Measurements from ENCODE around the gene DUSP9. TPM values are rescaled to one million over a fixed set of nuclear protein-coding genes. Genes with fewer than 3 reads are reported as not detected.
A peak's percentile ranks its signal among the peaks of the same experiment; 100 is the strongest.

DUSP9 gene
- total RNA-seq, 8 experiments from 2014 or later: 0.43 to 2.1 (median 0.77) TPM; not detected in 1

DNA sequence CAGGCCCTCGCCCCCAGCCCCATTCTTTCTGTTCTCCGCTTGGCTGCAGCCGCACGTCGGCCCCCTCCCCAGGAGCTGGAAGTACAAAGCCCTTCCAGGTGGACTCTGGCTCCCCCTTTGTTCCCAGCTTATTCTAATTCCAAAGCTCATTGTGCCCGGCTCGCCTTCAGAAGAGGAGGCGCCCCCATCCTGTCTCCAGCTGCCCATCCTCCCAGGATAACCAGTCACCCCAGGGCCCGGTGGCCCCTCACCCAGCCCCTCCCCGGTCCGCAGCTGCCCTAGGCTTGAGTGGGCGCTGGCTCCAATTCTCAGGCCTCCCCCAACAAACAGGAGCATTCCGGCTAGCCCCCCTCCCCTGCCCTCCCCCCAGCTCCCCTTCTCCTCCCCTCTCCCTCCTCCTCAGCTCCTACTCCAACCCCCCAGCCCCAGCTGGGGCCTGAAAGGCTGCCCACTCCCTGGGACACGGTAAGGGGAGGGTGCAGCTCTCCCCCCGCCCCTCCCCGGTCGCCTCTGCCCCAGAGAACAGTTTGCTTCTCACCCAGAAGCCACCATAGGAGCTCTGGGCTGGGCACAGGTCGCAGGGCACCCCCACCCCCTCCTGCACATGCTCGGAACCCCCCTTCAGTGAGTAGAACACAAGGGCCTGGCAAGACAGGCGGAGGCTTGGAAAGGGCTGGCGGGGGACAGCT lies 37.6 kb downstream of the DUSP9 start:
- WGBS, 10 experiments: 0% methylated on average over 1 of the region's 21 CpGs; no CpG with 5 or more reads in 9 of the 10 experiments
- in situ Hi-C loops (cut with MboI; ENCODE audit: low pct_unique_long_range_greater_than_20kb in 2 of 9, low sequenced_read_pairs in 9 of 9, unreplicated experiment in 9 of 9): no loop called here
- H3K4me3 ChIP-seq: peak overlapping the region in 4 of 5 donors; percentile 10 to 71 (median 42)
- peak in 5 of 8 experiments; percentile 1 to 30 (median 17) for ATAC-seq (replicated peaks in 6 of 8)
- peaks cover 28 to 32% of the 10 kb centered on the region in 2 donors for H3K4me1 ChIP-seq (replicated peaks in 1 of 2)
- H3K27ac ChIP-seq: peak overlapping the region; percentile 92 to 97

DNA sequence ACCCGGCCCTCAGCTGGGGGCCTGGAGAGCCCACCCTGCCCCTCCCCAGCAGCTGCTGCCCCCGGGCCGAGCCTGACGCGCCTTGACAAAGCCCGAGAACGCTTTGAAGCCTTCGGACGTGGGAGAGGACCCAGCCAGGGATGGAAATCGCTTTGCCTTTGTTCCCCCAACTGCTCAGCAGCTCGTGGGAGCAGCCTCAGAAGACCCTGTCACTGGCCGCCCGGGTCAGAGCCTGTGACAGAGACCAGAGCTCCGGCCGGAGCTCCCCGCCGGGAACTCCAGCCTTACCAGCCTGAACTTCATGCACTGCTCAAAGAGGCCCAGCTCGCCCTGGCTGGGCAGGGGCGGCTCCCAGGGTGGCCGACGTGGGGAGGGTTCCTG lies 38.1 kb downstream of the DUSP9 start:
- Histone ChIP-seq H3K4me1 (replicated peaks in 1 of 2) (peaks cover 29 to 34% of the 10 kb centered on the region in 2 donors), H3K4me3 (peak overlapping the region in 4 of 5 donors; percentile 10 to 71 (median 42)), H3K27ac (peak overlapping the region; percentile 92 to 97)
- in situ Hi-C loops (cut with MboI; ENCODE audit: low pct_unique_long_range_greater_than_20kb in 2 of 9, low sequenced_read_pairs in 9 of 9, unreplicated experiment in 9 of 9): no loop called here
- ATAC-seq (replicated peaks in 6 of 8): peak in 1 of 8 experiments; percentile 0
- WGBS, 10 experiments: 7% methylated on average over 3 of the region's 21 CpGs; no CpG with 5 or more reads in 9 of the 10 experiments

DNA sequence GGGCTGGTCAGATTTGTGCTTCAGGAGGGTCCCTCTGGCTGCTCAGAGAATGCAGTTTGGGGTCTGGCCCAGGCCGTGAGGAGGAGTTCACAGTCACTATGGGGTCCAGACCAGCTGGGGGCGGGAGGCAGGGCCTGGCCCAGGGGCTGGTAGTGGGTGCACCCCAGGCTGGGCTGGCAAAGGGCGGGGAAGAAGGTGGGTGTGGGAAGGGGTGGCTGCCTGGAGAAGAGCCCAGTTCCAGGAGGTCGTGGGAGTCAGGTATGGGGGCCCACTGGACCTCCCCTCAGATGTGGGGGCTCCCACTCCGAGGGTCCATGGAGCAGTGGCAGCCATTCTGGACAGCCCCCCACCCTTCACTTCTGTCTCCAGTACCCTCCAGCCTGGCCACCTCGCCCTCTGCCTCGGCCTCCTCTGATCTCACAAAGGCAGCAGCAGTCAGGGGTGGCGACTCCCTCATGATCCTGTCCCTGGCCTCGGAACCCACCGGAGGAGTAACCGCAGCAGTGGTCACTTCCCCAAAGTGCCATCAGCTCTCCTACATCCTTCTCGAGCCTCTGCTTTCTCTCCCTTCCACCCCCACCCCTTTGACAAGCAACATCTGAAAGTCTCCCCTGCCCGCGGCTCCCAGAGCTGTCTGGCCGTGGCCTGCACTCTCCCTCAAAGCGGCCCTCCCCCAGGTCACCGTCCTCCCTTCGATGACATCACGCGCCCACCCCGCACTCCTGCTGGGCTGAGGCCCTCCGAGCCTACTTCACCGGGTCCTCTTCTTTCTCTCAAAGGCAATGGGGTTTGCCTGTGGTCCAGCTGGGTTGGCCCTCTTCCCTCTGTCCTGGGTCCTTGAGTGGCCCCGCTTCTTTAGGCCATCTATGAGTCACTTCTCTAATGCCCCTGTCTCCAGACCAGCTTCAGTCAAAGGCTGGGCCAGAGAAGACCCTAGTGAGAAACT lies 39.0 kb downstream of the DUSP9 start:
- Histone ChIP-seq H3K4me1 (replicated peaks in 1 of 2) (peaks cover 32 to 40% of the 10 kb centered on the region in 2 donors), H3K27ac (peak overlapping the region; percentile 92 to 97), H3K4me3 (peak overlapping the region in 4 of 5 donors; percentile 14 to 71 (median 42))
- WGBS, 10 experiments: 49% methylated on average over 4 of the region's 24 CpGs; no CpG with 5 or more reads in 9 of the 10 experiments
- ATAC-seq (replicated peaks in 6 of 8): peak in 5 of 8 experiments; percentile 33 to 54 (median 53)
- in situ Hi-C loops (cut with MboI; ENCODE audit: low pct_unique_long_range_greater_than_20kb in 2 of 9, low sequenced_read_pairs in 9 of 9, unreplicated experiment in 9 of 9): no loop called here

DNA sequence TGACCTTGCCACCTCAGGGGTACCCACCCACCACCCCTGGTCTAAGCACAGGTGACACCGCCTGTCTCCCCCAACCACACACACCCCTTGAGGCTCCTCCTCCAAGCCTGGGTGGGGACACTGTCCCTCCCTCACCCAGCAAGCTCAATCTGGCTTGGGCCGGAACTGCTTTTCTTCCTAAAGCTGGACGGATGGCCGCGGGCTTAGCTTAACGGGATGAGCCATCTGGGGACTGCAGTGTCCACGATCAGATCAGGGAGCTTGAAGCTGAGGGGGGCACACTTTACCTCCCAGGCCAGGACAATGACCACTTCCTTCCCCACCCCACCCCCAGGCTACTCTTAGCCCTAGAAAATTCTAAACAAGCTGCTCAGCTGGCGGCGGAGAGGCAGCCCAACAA lies 39.7 kb downstream of the DUSP9 start:
- peak overlapping the region; percentile 92 to 97 for H3K27ac ChIP-seq
- peak overlapping the region in 3 of 5 donors; percentile 8 to 71 (median 68) for H3K4me3 ChIP-seq
- in situ Hi-C loops (cut with MboI; ENCODE audit: low pct_unique_long_range_greater_than_20kb in 2 of 9, low sequenced_read_pairs in 9 of 9, unreplicated experiment in 9 of 9): no loop called here

DNA sequence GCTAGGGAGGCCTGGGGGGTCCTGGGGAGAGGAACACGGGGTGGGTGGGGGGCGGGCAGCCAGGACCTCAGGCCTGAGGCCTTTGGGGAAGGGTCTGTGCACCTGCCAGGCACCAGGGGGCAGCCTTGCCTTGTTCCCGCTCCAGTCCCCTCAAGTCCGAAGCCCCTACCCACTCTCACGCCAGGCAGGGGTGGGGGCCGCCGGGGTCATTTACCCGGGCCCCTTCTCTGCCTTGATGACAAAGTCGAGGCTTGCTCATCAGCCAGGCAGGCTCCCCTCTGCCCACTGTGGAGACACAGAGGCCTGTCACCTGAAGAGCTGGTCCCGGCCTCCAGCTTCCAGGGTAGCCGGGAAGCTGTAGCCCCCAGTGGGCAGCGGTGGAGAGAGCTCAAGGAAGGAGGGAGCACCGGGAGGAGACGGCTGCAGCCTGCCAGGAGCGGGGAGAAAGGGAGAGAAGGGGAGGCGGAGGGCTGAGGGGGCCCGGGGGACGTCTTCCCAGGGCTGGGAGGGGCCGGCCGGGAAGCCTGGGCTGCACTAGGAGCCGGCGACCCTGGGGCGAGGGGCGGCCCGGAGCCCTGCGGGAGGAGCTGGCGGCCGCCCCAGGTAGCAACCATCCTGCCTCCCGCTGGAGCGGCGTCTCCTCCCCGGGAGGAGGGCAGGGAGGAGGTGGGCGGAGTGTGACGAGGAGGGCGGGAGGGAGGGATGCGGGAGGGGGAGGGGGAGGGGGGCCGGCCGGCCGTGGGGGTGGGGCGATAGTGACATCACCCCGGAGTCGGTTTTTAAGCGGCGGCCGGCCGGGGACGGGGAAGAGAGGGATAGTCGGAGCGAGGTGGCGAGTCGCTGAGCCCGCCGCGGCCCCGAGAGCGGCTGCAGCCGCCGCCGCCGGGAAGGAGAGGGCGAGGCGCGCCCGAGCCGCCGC lies 40.4 kb downstream of the DUSP9 start, which contains the start of gene SLC6A8:
Gene SLC6A8 (plus strand): TSS at position 806 of the 919 bp plus-strand sequence. CDS start 649 bp downstream, outside the sequence.
- peaks cover 32 to 40% of the 10 kb centered on the region in 2 donors for H3K4me1 ChIP-seq (replicated peaks in 1 of 2)
- in situ Hi-C loops (cut with MboI; ENCODE audit: low pct_unique_long_range_greater_than_20kb in 2 of 9, low sequenced_read_pairs in 9 of 9, unreplicated experiment in 9 of 9): no loop called here
- peak within 1 kb of the TSS; percentile 49 to 71 (median 65) for H3K4me3 ChIP-seq
- peak within 1 kb of the TSS; percentile 92 to 97 for H3K27ac ChIP-seq
- 0% methylated on average over 1 of the region's 66 CpGs; no CpG with 5 or more reads in 9 of the 10 experiments for WGBS, 10 experiments
- peak; percentile 33 to 66 (median 38) for ATAC-seq (replicated peaks in 6 of 8)

More for the DNA sequence above, 39.7 kb downstream of the DUSP9 start:
- peak in 6 of 8 experiments; percentile 18 to 51 (median 43) for ATAC-seq (replicated peaks in 6 of 8)
- WGBS, 10 experiments: no CpG with 5 or more reads among the region's 9 CpGs
- H3K4me1 ChIP-seq (replicated peaks in 1 of 2): peaks cover 32 to 40% of the 10 kb centered on the region in 2 donors

DNA sequence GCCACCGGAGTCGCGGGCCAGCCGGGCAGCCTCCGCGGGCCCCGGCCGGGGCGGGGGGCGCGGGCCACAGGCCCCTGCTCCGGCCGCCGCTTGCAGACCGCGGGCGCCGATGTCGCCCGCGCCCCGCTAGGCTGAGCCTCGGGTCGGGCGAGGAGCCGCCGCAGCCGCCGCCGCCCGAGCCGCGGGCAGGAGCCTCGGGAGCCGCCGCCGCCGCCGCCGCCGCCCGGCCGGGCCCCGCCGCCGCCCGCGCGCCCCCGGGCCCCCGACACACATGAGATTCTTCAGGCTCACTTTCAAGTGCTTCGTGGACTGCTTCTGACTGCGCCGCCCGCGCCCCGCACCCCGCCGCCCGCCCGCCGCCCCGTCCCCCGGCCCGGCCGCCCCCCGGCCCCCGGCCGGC lies 41.1 kb downstream of the DUSP9 start:
- in situ Hi-C loops (cut with MboI; ENCODE audit: low pct_unique_long_range_greater_than_20kb in 2 of 9, low sequenced_read_pairs in 9 of 9, unreplicated experiment in 9 of 9): no loop called here
- H3K4me3 ChIP-seq: peak overlapping the region; percentile 38 to 71 (median 65)
- WGBS, 10 experiments: no CpG with 5 or more reads among the region's 69 CpGs
- ATAC-seq (replicated peaks in 6 of 8): peak in 3 of 8 experiments; percentile 3 to 4 (median 4)
- peaks cover 32 to 40% of the 10 kb centered on the region in 2 donors for H3K4me1 ChIP-seq (replicated peaks in 1 of 2)
- peak overlapping the region; percentile 71 to 77 for H3K27ac ChIP-seq

DNA sequence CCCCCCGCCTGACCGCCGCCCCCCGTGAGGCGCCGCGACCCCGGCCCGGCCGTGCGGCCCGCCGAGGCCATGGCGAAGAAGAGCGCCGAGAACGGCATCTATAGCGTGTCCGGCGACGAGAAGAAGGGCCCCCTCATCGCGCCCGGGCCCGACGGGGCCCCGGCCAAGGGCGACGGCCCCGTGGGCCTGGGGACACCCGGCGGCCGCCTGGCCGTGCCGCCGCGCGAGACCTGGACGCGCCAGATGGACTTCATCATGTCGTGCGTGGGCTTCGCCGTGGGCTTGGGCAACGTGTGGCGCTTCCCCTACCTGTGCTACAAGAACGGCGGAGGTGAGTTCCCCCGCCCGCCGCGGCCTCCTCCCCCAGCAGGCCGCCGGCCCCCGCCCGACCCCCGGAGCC lies 41.5 kb downstream of the DUSP9 start:
- no peak for ATAC-seq (replicated peaks in 6 of 8)
- peak overlapping the region; percentile 78 to 79 for H3K27ac ChIP-seq
- peaks cover 31 to 40% of the 10 kb centered on the region in 2 donors for H3K4me1 ChIP-seq (replicated peaks in 1 of 2)
- WGBS, 10 experiments: no CpG with 5 or more reads among the region's 57 CpGs
- H3K4me3 ChIP-seq: peak overlapping the region; percentile 49 to 71 (median 65)
- in situ Hi-C loops (cut with MboI; ENCODE audit: low pct_unique_long_range_greater_than_20kb in 2 of 9, low sequenced_read_pairs in 9 of 9, unreplicated experiment in 9 of 9): no loop called here

DNA sequence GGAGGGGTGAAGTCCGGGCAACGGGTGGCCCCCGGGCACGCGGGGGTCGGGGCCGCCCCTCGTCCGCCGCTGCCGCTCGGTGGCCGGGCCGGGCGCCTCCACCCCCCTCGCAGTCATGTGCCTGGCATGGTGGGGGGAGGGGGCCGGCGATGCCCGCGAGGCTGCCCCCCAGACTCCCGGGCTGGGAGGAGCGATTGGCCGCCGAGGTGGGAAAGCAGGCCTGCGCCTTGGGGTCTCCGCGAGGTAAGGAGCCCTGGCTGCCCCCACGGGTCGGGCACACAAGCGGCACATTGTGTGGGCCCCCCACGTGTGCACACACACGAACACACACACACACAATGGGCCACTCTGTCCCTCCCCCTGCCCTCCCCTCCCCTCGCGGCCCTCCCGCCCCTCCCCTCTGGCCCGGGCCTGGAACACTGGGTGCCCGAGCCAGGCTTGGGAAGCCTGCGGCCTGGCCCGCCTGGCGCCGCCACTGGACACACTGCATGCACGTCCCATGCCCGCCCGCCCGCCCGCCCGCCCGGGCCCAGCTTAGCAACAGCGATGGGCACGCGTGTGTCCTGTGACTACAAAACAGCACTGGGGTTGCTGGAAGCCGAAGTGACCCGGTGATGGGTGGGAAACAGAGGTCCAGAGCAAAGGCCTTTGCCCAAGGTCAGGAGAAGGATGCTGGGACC lies 42.0 kb downstream of the DUSP9 start:
- in situ Hi-C loops (cut with MboI; ENCODE audit: low pct_unique_long_range_greater_than_20kb in 2 of 9, low sequenced_read_pairs in 9 of 9, unreplicated experiment in 9 of 9): no loop called here
- peak overlapping the region; percentile 78 to 79 for H3K27ac ChIP-seq
- WGBS, 10 experiments: 20% methylated on average over 3 of the region's 53 CpGs; no CpG with 5 or more reads in 9 of the 10 experiments
- H3K4me3 ChIP-seq: peak overlapping the region; percentile 49 to 71 (median 65)
- peak; percentile 3 to 36 (median 5) for ATAC-seq (replicated peaks in 6 of 8)
- peaks cover 26 to 37% of the 10 kb centered on the region in 2 donors for H3K4me1 ChIP-seq (replicated peaks in 1 of 2)

DNA sequence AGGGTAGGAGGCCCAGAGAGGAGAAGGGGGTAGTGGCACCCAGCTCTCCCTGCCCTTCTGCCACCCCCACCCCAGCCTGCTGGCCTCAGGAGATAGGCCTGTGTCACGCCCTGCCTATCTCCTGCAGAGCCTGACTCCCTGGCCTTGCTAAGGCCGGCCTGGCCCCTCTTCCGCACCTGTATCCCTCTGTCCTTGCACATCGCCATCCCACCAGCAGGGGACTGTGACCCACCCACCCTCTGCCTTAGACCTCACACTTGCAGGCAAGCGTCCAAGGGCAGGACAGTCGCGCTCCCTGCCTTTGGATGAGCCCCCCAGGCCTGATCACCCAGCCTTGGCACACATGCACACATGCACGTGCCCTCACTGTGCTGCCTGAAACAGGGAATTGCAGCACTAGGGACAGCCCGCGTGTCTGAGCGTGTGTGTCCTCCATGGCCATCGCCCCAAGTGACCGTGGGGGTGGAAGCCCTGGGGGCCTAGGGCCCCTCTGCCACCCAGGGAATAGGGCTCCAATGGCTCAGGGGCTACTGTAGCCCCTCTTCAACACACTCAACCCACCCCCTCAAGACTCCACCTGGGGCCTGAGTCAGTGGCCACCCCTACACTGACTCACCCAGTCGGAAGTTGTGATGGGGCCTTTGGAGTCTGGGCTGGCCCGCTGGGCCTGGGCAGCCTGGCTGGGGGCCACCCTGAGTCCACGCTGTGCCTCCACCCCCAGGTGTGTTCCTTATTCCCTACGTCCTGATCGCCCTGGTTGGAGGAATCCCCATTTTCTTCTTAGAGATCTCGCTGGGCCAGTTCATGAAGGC lies 42.9 kb downstream of the DUSP9 start:
- Histone ChIP-seq H3K4me1 (replicated peaks in 1 of 2) (peaks cover 21 to 29% of the 10 kb centered on the region in 2 donors), H3K4me3 (peak overlapping the region; percentile 49 to 71 (median 65)), H3K27ac (no peak overlapping the region)
- ATAC-seq (replicated peaks in 6 of 8): peak in 7 of 8 experiments; percentile 1 to 5 (median 2)
- in situ Hi-C loops (cut with MboI; ENCODE audit: low pct_unique_long_range_greater_than_20kb in 2 of 9, low sequenced_read_pairs in 9 of 9, unreplicated experiment in 9 of 9): no loop called here
- WGBS, 10 experiments: 80% methylated on average over 1 of the region's 19 CpGs; no CpG with 5 or more reads in 9 of the 10 experiments

DNA sequence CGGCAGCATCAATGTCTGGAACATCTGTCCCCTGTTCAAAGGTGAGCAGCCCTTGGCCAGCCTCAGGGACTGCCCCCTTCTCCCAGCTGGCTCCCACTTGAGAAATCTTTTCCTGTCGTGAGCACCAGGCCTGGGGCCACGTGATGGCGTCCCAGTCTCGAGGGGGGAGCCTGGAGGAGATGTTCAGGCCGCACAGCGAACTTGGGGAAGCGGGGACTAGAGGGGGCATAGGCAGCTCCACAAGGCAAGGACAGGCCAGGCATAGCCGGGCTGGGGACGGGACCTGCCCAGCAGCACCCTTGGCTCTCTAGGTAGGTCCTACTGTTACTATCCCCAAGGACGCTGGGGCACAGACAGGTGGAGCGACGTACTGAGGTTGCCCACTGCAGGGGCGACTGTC lies 43.5 kb downstream of the DUSP9 start:
- Histone ChIP-seq H3K4me1 (replicated peaks in 1 of 2) (peaks cover 16 to 23% of the 10 kb centered on the region in 2 donors), H3K4me3 (peak overlapping the region in 4 of 5 donors; percentile 49 to 71 (median 64)), H3K27ac (no peak overlapping the region)
- in situ Hi-C loops (cut with MboI; ENCODE audit: low pct_unique_long_range_greater_than_20kb in 2 of 9, low sequenced_read_pairs in 9 of 9, unreplicated experiment in 9 of 9): no loop called here
- no peak for ATAC-seq (replicated peaks in 6 of 8)
- WGBS, 10 experiments: no CpG with 5 or more reads among the region's 14 CpGs

All from motor neuron (in vitro differentiated cells).